ENCODE results near the gene ARHGAP1. TPM values are rescaled to one million over a fixed set of nuclear protein-coding genes. Genes with fewer than 3 reads are reported as not detected.
A peak's percentile ranks its signal among the peaks of the same experiment; 100 is the strongest.

ARHGAP1 gene
- polyA plus RNA-seq, 3 donors: 31.6 to 59.3 (median 44.1) TPM

DNA sequence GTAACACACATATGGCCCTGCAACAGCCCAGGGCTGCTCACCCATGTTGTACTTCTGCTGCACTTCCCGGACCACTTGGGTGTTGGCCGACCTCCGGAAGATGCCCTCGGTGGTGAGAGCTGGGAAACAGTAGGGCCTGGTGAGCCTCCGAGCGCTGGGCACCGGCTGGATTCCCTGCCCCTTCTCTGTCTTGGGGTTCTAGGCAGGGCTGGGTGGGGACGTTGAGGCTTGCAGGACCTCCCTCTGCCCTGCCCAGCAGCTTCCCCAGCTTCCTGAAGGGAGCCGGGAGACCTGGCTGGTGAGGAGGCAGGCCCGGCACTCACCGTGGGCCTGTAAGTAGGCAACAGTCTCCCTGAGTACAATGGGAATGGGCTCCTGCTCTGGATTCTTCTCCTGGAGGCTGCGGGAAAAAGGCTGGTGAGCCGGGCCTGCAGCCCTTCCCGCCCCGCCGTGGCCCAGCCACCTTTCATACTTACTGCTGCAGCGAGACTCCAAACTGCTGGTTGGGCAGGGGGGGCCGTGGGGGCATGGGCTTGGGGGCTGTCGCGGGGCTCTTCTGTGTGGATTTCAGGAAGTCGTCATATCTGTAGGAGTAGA, 20.2 kb downstream of the ARHGAP1 start:
- Mint-ChIP-seq H3K9me3 (peaks cover 0 to 1% (median 0%) of the 10 kb centered on the region in 7 donors), H3K27ac (peak overlapping the region in 2 of 7 donors; percentile 2 to 55), H3K4me3 (no peak overlapping the region), H3K36me3 (peaks cover 56 to 82% of the 10 kb centered on the region in 2 donors), H3K4me1 (peaks cover 46% of the 10 kb centered on the region), H3K27me3 (ENCODE audit: low read depth in 3 of 3) (no peaks in the 10 kb centered on the region)
- Histone ChIP-seq H3K36me3 (replicated peaks in 1 of 2; ENCODE audit: control insufficient read depth in 1 of 2, insufficient read depth in 2 of 2, low read length in 2 of 2) (peaks cover 54 to 68% of the 10 kb centered on the region in 2 donors), H3K79me2 (ENCODE audit: insufficient read depth, low read length) (peaks cover 41% of the 10 kb centered on the region), H3K27ac (ENCODE audit: low read depth in 1 of 2, low read length in 2 of 2) (peak overlapping the region in 1 of 2 donors; percentile 11), H3K4me3 (replicated peaks in 1 of 3; ENCODE audit: low read depth in 2 of 3, low read length in 3 of 3) (no peak overlapping the region), H4K20me1 (ENCODE audit: insufficient read depth, low read length) (no peaks in the 10 kb centered on the region), H2AFZ (ENCODE audit: insufficient read depth, low read depth, low read length, poor library complexity, severe bottlenecking) (no peak overlapping the region), H3K9me3 (replicated peaks in 1 of 2; ENCODE audit: control insufficient read depth in 1 of 2, insufficient read depth in 1 of 2, low read length in 2 of 2) (no peaks in the 10 kb centered on the region), H3K27me3 (ENCODE audit: control insufficient read depth in 2 of 2, insufficient read depth in 2 of 2, low read length in 2 of 2) (no peaks in the 10 kb centered on the region), H3K4me1 (ENCODE audit: control insufficient read depth in 1 of 2, insufficient read depth in 2 of 2, low read length in 2 of 2) (peaks cover 45 to 48% of the 10 kb centered on the region in 2 donors), H3K4me2 (replicated peaks; ENCODE audit: extremely low read depth, low read length, poor library complexity, severe bottlenecking) (no peak overlapping the region), H3K9ac (ENCODE audit: insufficient read depth, low read length, poor library complexity, severe bottlenecking) (no peak overlapping the region)
- TF ChIP-seq, protein P1, sequence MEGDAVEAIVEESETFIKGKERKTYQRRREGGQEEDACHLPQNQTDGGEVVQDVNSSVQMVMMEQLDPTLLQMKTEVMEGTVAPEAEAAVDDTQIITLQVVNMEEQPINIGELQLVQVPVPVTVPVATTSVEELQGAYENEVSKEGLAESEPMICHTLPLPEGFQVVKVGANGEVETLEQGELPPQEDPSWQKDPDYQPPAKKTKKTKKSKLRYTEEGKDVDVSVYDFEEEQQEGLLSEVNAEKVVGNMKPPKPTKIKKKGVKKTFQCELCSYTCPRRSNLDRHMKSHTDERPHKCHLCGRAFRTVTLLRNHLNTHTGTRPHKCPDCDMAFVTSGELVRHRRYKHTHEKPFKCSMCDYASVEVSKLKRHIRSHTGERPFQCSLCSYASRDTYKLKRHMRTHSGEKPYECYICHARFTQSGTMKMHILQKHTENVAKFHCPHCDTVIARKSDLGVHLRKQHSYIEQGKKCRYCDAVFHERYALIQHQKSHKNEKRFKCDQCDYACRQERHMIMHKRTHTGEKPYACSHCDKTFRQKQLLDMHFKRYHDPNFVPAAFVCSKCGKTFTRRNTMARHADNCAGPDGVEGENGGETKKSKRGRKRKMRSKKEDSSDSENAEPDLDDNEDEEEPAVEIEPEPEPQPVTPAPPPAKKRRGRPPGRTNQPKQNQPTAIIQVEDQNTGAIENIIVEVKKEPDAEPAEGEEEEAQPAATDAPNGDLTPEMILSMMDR (IDR thresholded peaks at IDR 0.05): no peak
- intact Hi-C loops (cut with micrococcal nuclease): no loop called here
- no peak for DNase-seq
- 92% methylated on average over 8 of the region's 21 CpGs for WGBS (ENCODE audit: insufficient coverage)

DNA sequence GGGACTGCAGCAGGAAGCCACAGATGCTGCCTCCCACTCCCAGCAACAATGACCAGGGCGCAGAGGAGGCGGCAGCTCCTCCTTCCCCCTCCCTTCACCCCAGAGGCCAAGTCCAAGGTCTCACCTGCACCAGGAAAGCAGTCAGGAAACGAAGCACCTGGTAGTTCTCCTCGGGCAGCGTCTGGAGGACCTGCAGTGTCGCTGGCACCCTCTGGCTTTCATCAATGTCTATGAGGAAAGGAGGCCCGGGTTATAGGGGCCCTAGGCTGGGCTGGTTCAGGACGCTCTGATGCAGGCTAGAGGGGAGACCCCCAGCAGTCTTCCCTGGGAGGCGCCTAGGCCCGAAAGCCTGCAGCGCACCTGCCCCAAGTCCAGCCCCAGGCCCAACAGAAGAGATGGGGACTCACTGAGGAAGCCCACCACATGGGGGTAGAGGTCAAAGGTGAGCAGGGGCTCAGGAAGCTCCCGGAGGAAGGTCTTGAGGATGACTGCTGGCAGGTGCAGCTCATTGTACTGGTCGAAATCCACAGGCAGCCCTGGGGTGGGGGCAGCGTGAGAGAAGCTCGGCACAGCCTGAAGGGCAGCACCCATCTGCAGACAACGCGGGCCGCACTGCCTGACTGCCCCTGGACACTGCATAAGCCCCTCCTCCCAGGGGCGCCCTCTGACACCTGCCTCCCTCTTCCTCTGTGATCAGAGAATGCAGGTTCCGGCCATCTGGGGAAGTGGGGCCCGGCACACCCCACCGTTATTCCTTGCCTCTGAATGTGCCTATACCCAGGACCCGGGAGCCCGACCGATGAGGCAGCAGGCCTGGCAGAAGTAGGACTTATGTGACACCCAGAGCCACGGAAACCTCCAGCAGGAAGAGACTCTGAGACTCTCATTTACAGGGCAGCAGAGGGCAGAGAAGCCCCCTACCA, 20.9 kb downstream of the ARHGAP1 start:
- 92% methylated on average over 17 of the region's 26 CpGs for WGBS (ENCODE audit: insufficient coverage)
- H3K36me3 ChIP-seq (replicated peaks in 1 of 2; ENCODE audit: control insufficient read depth in 1 of 2, insufficient read depth in 2 of 2, low read length in 2 of 2): peaks cover 54 to 67% of the 10 kb centered on the region in 2 donors

More for the DNA sequence above, 20.9 kb downstream of the ARHGAP1 start:
- Histone ChIP-seq H3K4me1 (ENCODE audit: control insufficient read depth in 1 of 2, insufficient read depth in 2 of 2, low read length in 2 of 2) (peaks cover 46 to 48% of the 10 kb centered on the region in 2 donors), H3K9ac (ENCODE audit: insufficient read depth, low read length, poor library complexity, severe bottlenecking) (no peak overlapping the region), H3K4me2 (replicated peaks; ENCODE audit: extremely low read depth, low read length, poor library complexity, severe bottlenecking) (no peak overlapping the region), H3K27me3 (ENCODE audit: control insufficient read depth in 2 of 2, insufficient read depth in 2 of 2, low read length in 2 of 2) (no peaks in the 10 kb centered on the region), H4K20me1 (ENCODE audit: insufficient read depth, low read length) (no peaks in the 10 kb centered on the region), H3K9me3 (replicated peaks in 1 of 2; ENCODE audit: control insufficient read depth in 1 of 2, insufficient read depth in 1 of 2, low read length in 2 of 2) (no peaks in the 10 kb centered on the region), H3K4me3 (replicated peaks in 1 of 3; ENCODE audit: low read depth in 2 of 3, low read length in 3 of 3) (no peak overlapping the region), H2AFZ (ENCODE audit: insufficient read depth, low read depth, low read length, poor library complexity, severe bottlenecking) (no peak overlapping the region), H3K27ac (ENCODE audit: low read depth in 1 of 2, low read length in 2 of 2) (peak overlapping the region; percentile 94 to 95), H3K79me2 (ENCODE audit: insufficient read depth, low read length) (peaks cover 41% of the 10 kb centered on the region)
- H3K9me3 Mint-ChIP-seq: peaks cover 0 to 1% (median 0%) of the 10 kb centered on the region in 7 donors
- TF ChIP-seq, protein P1 (IDR thresholded peaks at IDR 0.05): no peak
- no peak overlapping the region for H3K4me3 Mint-ChIP-seq
- intact Hi-C loops (cut with micrococcal nuclease): no loop called here
- peaks cover 56 to 76% of the 10 kb centered on the region in 2 donors for H3K36me3 Mint-ChIP-seq
- no peak for DNase-seq
- H3K4me1 Mint-ChIP-seq: peaks cover 46% of the 10 kb centered on the region
- H3K27ac Mint-ChIP-seq: peak overlapping the region in 2 of 7 donors; percentile 55 to 60
- no peaks in the 10 kb centered on the region for H3K27me3 Mint-ChIP-seq (ENCODE audit: low read depth in 3 of 3)
